Umbilical cord (tissue), 2 donors: ENCODE measurements around the gene MAN1C1. TPM values are rescaled to one million over a fixed set of nuclear protein-coding genes. Genes with fewer than 3 reads are reported as not detected.
A peak's percentile ranks its signal among the peaks of the same experiment; 100 is the strongest.
"Not testable (repeated sequence)": the region's sequence is repeated elsewhere in the genome, so short reads cannot be mapped to it uniquely, and the experiment has no call there.

Source experiments
- DNase-seq: peaks from one replicate; pipeline ENCODE4 v3.0.0-alpha.2; 2015; ENCODE audit warnings: low spot score
- total RNA-seq: library from RNA; depleted of rRNA; stranded (reverse); fragments of >200 nt; gene quantifications from one replicate; pipeline ENCODE4 v1.2.3, GENCODE V29; 2014; ENCODE audit warnings: low replicate concordance; ENCODE audit not compliant: insufficient read depth

MAN1C1 gene
- total RNA-seq, 1 donor from 2014 or later: 16.9 TPM

DNA sequence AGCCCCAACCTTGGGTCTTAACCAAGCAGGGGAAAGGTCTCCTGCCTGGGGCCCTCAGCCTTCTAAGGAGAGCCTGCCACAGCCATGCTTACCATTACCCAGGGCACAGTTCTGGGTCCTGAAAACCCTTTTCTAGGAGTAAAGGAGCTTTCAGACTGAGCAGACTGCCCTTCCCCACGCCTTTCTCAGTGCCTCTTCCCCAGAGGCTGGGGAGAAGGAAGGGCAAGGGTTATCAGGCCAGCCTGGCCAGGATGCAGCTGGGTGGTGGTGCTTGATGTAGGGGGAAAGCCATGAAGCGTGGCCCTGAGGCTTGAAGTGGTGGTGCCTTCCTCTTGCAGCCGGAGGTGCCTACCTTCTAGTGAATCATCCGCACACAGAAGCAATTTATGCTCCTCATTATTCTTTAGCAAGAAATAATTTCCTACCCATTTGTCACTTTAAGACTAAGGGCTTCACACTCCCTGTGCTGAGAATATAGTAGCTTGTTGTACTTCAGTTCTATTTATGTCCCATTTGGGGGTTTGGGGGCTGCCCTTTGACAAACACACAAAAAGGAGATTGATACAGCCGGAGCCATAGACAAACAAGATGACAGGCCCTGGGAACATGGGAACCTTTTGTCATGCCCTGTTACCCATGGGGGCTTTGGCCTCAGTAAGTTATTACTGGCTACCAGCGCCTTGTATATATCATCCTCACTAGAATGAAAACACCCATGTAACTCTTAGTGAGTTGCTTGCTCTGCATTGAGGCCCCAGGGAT lies 40.7 kb downstream of the MAN1C1 start:
- DNase-seq: no peak

DNA sequence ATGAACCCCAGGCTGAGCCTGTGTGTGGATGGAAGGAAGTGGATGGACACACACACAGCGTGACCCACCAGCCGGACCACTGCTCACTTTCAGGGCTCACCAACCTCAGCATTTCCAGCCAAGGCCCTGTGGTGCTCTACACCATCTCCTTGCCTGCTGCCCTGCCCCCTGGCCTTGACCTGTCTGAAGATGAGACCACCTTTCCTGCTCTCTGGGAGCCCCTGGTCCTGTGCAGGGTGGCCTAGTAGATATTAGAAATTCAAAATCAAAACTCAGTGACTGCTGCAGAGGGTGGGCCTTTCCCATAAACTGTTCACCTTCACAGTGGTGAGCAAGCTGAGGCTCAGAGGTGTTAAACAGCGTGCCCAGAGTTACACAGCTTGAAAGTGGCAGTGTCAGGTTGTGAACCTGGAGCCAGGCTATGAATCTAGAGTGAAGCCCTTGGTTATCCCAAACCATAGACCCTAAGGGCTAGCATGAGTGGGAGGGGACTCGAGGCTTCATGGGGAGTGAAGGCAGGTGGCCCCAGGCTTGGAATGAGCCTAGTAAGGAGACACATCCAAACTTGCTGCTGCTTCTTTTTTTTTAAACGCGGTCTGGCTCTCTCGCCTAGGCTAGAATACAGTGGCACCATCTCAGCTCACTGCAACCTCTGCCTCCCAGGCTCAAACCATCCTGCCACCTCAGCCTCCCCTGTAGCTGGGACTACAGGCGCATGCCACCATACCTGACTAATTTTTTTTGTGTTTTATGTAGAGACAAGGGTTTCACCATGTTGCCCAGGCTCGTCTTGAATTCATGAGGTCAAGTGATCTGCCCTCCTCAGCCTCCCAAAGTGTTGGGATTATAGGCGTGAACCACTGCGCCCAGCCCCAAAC lies 41.5 kb downstream of the MAN1C1 start:
- DNase-seq: no peak

DNA sequence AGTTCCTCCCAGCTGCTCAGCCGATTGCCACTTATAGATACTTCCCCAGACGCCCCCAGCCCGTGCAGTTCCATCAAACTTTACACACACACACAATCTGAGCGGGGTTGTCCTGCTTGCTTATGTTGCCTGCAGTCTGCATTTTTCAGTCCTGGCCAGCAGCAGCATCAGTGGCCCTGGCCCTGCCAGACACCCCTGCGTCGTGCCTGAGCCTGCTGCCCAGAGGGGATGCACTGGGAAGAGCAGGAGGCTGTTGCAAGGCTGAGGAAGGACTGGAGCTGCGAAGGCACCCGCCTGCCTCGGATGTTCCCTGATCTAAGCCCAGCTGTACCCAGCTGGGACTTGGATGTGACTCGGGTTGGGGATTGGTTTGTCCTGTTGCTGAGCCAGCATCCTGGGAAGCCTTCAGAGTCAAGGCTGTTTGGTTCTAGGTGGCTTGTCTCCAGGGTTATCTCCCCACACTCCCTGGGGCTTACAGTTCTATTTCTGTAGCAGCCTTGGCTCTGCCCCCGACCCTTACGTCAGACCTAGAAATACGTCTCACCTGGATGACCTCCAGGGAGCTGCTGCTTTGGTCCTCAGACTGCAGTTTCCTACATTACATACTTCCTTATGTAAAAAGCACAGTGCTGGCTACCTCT lies 42.3 kb downstream of the MAN1C1 start:
- peak; percentile 59 for DNase-seq

DNA sequence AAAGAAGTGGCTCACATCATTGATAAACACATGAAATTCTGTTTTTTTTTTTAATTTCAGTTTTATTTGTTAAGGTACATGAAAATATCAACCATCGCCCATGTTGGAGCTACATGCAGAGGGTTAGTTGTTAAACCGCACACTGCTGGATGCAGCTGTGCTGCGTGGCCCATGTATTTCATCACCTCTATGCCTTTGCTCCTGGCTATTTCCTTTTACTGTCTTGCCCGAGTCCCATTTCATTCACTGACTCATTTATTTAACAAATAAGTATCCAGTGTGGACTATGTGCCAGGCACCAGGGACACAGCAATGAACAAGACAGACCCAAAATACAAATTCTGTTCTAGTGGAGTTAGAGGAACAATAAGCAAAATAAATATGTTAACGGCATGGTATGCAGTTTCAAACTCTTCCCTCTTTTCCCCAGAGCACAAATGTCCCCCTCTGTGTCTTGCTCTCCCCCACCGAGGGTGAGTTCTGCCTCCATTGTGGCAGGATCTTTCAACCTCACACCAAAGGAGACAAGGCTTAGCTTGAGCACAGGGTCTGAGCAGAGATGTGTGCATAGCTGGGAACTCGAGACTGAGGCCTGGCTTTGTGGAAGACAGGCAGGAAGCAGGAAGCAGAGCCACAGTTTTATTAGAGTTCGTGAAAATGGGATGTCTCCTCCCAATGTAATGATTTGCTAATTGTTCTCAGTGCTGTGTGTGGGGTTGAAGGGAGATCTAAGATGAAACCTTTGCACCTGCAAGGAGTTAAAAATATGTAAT lies 44.6 kb downstream of the MAN1C1 start:
- no peak for DNase-seq

DNA sequence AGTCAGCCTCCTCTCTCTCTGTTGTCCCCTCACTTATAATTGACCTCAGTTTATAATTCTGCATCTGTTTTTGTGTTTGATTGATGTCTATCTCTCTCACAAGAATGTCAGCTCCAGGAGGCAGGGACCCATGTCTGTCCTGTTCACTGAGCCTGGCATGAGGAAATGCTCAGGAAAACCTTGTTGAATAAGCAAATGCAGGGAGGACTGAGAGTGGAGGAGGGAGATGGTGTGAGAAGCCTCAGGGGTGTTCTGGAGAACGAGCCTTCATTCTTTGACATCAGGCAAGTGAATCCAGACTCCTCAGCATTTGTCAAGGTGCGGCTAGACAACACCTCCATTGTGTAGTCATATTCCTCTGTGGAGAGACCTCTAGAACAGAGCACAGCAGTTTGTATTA lies 45.5 kb downstream of the MAN1C1 start:
- no peak for DNase-seq

DNA sequence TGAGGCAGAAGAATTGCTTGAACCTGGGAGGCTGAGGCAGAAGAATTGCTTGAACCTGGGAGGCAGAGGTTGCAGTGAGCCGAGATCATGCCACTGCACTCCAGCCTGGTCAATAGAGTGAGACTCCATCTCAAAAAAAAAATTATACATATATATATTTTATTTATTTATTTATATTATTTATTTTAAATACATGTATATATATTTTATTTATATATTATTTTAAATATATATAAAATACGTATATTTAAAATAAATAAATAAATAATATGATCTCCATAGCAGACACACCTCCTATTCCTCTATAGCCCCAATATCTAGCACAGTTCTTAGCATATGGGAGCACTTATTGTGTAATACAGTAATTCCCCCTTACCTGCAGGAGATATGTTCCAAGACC lies 46.4 kb downstream of the MAN1C1 start:
- DNase-seq: not testable (repeated sequence)

DNA sequence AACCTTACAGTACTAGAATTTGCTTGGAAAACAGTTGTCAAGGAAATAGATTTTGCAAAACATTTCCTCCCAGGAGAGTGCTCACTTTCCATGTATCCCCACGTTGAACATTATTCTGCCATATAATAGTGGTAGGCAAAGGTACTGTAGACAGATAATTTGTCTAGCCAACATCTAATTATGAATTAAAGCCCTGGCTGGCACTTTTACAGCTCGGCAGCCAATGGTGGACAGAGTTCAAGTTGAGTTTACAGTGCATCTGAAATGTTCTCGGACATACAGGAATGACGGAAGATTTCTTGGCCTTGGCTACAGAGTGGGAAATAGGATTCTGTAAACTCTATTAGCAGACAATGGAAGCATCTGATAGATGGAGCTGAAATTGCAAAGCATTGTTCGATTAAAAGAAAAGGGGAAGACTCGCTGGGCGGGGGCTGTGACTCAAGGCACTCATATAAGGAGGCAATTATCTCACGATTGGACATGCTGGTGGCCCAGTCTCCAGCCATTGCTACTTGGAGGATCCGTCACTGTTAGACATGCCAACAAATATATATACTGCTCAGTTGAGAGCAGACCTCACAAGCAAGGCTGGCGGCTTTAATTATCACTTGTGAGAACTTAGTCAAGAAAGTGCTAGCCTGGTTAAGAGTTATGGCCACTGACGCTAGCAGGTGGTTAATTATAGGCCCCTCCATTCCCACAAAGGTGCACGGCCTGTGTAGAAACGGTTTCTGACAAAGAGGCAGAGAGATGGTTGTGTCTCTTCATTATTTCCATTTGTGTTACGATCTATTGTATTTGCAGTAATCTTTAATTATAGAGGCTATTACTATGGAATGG lies 48.0 kb downstream of the MAN1C1 start:
- DNase-seq: no peak

DNA sequence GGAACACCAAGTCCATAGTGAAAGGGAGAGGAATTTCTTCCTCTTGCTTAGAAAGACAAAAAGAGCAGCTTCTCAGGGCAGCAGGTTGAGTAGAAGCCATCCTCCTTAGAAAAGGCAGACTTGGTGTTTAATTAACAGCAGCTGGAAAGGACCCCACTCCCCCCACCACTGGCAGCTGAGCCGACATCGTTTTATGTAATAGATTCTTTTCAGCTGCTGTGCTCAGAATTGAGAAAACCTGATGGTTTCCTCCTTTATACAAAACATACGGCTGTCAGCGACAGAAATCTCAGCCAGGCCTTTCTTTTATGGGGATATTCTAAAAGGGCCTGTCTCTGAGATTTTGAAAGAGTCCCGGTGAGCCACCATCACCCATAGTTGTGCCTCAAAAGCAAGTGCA lies 49.9 kb downstream of the MAN1C1 start:
- no peak for DNase-seq

DNA sequence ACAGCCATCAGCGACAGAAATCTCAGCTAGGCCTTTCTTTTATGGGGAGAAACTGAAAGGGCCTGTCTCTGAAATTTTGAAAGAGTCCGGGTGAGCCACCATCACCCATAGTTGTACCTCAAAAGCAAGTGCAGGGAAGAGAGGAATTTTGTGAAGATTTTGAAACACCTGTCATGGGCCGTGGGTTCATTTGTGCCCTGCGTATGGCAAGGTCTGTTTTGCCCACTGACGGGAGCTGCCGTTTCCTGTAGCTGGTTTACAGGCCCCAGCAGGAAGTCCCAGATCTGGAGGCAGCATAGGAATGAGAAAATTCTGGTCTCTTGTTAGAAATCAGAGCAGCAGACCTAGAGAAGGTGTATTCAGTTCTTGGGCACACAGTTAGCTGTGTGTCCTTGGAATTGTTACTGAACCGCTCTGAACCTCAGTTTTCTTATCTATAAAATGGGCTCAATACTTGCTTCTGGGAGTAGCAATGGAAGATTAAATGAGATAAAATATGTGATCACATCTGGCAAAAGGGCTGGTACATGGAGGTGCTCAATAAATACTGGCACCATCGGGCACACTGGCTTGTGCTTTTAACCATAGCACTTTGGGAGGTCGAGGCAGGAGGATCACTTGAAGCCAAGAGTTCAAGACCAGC lies 52.5 kb downstream of the MAN1C1 start:
- no peak for DNase-seq

DNA sequence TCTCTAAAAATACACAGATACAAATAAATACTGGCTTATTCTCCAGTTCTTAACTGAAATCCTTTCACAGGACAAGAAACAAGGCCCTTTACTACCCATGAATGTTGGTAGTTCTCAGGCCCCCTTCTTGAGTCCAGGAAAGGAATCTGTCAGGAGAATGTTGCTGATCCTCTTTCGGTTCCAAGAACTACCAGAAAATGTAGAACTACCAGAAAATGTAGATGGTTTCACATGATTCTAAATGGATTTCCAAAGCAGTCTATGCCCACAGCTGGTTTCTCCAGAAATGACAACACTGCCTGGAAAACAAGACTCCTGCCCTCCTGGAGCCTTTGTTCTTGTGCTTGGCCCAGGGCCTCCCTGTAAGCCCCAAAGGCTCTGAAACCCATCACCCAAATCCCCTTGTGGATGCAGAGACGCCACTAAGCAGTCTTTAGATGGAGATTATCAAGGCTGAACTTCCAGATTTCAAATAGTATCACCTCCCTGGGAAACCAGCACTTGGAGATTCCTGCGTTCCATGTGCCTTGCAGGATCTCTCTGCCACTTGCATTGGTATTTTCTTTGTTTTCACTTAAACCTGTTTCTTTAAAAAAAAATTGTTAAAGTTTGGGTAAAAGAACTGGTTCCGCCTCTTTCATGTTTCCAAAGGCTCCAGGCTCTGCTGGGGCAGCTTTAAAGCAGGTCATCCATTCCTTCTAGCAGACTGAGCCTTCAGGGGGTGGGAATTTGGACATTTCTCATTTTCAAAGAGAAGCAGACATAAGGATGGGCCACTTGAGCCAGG lies 53.4 kb downstream of the MAN1C1 start:
- DNase-seq: peak; percentile 72

DNA sequence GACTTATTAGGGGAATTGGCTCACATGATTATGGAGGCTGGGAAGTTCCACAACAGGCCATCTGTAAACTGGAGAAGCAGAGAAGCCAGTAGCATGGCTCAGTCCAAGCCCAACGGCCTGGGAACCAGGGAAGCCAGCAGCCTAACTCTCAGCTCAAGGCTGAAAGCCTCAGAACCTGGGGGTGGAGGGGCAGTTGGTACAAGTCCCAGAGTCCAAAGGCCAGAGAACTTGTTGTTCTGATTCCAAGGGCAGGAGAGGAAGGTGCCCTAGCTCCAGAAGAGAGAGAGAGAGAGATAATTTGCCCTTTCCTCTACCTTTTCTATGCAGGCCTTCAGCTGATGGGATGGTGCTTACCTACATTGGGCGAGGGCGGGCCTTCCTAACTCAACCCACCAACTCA lies 55.3 kb downstream of the MAN1C1 start:
- no peak for DNase-seq

DNA sequence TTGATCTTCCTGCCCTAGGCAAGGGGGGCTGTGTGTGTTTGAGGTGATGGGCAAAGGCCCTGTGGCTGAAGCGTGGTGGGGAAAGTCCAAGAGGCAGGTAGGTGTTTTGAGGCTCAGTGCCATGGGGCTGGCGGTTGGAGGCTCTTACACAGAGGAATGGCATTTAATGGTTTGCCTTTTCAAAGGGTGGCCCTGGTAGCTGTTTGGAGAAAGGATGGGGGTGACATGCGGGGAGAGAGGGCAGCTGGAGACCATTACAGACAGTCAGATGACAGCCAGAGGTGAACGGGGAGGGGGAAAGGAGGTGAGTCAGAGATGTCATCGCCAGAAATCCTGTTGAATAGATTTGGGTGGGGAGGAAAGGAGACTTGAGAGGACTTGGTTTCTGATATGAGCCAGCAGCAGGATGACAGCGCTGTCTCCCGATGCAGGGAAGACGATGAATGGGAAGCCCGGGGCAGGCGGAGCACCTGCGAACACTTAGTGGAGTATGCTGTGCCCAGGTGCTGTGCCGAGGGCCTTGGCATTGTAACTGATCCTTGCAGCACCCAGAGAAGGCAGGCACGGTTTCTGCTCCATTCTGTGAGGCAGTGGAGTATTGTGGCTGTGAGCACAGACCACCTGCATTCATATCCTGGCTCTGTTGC lies 56.3 kb downstream of the MAN1C1 start:
- DNase-seq: no peak

DNA sequence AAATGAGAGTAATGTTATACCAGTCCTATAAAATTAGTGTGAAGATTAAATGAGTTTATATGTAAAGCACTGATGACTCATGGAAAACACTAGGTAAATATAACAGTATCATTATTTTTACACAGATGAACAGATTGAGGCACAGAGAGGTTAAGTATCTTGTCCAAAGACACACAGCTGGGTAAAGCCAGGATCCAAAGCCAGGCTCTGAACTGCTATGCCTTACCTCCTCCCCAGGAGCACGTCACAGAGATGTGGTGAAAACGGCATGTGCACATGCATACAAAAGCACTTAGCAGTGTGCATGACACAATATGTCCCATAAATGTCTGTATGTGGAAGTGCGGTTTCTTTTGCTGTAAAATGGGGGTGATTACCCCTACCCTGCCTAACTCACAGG lies 56.9 kb downstream of the MAN1C1 start:
- no peak for DNase-seq

DNA sequence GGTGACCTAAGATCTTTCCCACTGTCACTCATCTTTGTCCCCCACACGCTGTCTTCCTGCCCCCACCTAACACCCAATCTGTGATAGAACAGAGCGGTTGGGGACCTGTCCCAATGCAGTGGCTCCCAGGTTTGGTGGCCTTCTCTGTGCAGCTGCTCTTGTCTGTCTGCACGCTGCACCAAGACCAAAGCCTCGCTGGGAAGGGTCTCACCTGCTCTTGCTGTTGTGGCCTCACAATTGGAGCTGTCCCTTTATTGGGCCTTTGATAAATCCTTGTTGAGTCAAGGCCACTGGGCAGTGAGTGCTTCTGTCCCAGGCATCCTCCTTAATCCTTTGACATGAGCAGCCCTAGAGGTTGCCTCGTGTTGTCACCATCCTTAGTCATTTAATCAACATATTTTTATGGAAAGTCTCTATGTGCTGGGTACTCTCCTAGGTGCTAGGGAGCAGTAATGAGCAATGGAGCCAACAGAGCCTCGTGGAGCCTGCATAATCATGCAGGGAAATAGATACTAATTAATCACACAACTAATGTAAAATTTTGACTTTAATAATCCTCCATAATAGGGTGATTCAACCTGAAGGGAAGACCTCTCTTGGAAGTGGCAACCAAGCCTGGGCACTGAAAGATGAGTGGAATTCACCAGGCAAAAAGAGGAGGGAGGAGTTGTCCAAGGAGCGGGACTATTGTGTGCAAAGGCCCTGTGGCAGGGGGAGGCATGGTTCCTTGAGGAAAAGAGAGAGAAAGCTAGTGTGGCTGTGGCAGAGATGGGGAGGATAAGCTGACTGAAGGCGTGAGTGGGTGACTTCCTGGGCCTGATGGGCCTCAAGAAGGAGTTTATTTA lies 57.6 kb downstream of the MAN1C1 start:
- DNase-seq: no peak

DNA sequence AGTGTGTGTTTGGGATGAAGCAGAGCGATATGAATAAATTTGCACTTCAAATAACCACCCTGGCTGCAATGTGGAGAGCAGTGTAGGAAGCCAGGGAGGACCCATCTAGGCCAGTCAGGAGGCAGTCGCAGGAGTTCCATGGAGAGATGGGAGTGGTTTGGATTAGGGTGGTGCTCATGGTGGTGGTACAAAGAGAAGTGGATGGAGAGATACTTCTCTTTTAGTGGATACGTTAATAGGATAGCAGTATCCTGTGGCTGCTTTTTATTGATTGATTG lies 58.2 kb downstream of the MAN1C1 start:
- no peak for DNase-seq

DNA sequence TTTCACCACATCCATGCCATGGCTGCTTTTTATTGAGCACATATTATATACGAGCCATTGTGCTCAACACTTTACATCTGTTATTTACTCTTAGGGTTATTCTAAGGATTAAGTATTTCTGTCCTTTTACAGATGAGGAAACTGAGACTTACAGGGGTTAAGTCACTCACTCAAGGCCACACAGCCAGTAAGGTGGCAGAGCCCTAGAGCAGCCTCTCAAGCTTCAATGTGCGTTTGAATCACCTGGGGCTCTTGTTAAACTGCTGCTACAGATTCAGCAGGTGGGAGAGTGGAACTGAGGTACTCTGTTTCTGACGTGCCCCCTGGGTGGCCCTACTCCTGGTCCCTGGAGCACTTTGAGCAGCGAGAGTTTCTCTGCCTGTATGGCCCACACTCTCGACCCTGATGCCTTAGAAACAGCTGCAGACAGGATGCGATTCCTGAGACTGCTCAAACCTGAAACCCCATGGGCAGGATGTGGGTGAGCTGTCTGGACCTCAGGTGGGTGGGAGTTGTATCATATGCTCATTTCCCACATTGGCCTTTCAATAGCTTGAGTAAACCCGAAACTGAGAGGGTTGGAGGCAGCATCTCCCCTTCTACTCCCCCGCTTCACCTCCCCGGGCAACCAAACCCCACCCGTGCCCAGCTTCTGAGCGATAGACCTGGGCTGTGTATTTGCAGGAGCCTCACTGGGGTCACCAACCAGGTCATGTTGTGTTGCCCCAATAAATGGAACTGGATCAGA lies 59.3 kb downstream of the MAN1C1 start:
- DNase-seq: no peak

DNA sequence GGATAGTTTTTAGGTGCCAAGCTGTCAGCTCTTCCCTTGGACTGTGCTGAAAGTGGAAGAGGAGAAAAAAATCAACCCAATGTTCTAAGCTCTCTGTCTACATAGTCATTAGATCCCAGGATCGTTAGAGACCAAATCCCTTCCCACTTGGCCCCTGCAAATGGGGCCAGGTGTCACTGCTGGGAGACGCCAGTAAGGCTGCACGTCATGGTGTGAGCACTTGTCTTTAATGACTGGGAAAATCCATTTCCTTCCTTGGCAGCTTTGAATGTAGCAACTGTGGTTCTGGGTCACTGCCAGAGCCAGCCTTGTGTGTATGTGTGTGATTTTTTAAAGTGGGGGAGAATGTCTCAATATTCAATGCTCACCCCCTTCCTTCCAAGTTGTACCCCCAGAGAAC lies 59.9 kb downstream of the MAN1C1 start:
- DNase-seq: no peak
